ENCODE results near the gene LRRC4C. TPM values are rescaled to one million over a fixed set of nuclear protein-coding genes. Genes with fewer than 3 reads are reported as not detected.
A peak's percentile ranks its signal among the peaks of the same experiment; 100 is the strongest.

LRRC4C gene
- total and polyA plus RNA-seq, 2 experiments from 2014 or later = 0.35 to 1.1 TPM

DNA sequence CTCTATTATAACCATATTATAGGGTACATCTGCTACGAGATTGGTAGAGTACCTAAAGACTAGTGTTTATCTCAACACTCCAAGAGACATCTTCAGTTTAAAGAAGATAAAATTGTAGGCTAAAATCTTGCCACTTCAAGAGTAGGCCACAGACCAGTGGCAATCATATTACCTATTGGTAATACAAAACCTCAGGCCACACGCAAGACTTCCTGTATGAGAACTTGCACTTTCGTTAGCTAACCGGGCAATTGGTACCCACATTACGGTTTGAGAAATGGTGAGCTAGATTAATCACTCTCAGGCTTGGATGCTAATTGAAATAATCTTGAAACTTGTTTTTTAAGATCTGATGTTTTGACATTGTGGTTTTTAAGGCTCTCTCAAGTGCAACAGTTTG lies 772.7 kb downstream of the LRRC4C start (continued):
- TF ChIP-seq, protein P1, sequence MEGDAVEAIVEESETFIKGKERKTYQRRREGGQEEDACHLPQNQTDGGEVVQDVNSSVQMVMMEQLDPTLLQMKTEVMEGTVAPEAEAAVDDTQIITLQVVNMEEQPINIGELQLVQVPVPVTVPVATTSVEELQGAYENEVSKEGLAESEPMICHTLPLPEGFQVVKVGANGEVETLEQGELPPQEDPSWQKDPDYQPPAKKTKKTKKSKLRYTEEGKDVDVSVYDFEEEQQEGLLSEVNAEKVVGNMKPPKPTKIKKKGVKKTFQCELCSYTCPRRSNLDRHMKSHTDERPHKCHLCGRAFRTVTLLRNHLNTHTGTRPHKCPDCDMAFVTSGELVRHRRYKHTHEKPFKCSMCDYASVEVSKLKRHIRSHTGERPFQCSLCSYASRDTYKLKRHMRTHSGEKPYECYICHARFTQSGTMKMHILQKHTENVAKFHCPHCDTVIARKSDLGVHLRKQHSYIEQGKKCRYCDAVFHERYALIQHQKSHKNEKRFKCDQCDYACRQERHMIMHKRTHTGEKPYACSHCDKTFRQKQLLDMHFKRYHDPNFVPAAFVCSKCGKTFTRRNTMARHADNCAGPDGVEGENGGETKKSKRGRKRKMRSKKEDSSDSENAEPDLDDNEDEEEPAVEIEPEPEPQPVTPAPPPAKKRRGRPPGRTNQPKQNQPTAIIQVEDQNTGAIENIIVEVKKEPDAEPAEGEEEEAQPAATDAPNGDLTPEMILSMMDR (conservative IDR thresholded peaks at IDR 0.05; ENCODE audit: low read depth in 2 of 2) = no peak
- TF ChIP-seq ZNF114 (CRISPR knock-in tag; IDR thresholded peaks at IDR 0.05) (no peak), EZH2phosphoT487 (IDR thresholded peaks at IDR 0.05; ENCODE audit: unreplicated experiment) (no peak), JUNB (IDR thresholded peaks at IDR 0.05; ENCODE audit: unreplicated experiment) (no peak), CREB1 (CRISPR knock-in tag; IDR thresholded peaks at IDR 0.05; ENCODE audit: low read depth) (no peak), POLR2AphosphoS5 (IDR thresholded peaks at IDR 0.05; ENCODE audit: low read depth) (no peak)

- no peak overlapping the region for H3K4me3 ChIP-seq
- no peaks in the 10 kb centered on the region for H3K36me3 ChIP-seq (ENCODE audit: insufficient read depth)
- Mint-ChIP-seq H3K27ac (no peak overlapping the region), H3K9me3 (peaks cover 26% of the 10 kb centered on the region; the same call in 2 of the 3 replicates), H3K27me3 (ENCODE audit: insufficient read depth, low read depth, poor library complexity) (no peaks in the 10 kb centered on the region), H3K4me3 (no peak overlapping the region), H3K36me3 (ENCODE audit: low read depth) (peaks cover 23% of the 10 kb centered on the region), H3K4me1 (peaks cover 16% of the 10 kb centered on the region)
- peaks cover 18% of the 10 kb centered on the region; the same call in 1 of the 2 replicates for H3K4me1 ChIP-seq (ENCODE audit: insufficient read depth)
- no peaks in the 10 kb centered on the region for H4K20me1 ChIP-seq (replicated peaks; ENCODE audit: insufficient read depth)
- H3K9me2 ChIP-seq (ENCODE audit: insufficient read depth) = peaks cover 18% of the 10 kb centered on the region
- no peaks in the 10 kb centered on the region for H3F3A ChIP-seq (replicated peaks; ENCODE audit: low read depth)
- no peak for ATAC-seq
- TF ChIP-seq ZNF331 (CRISPR knock-in tag; IDR thresholded peaks at IDR 0.05; ENCODE audit: low read depth) (no peak), ZNF114 (CRISPR knock-in tag; IDR thresholded peaks at IDR 0.05) (no peak), REST (IDR thresholded peaks at IDR 0.05; ENCODE audit: unreplicated experiment) (no peak)
- TF ChIP-seq, protein P1 (conservative IDR thresholded peaks at IDR 0.05; ENCODE audit: low read depth in 2 of 2) = peak; percentile 33 to 60; a peak in 3 of 4 replicates
- no peak overlapping the region for H2AFZ ChIP-seq
- H3K4me2 ChIP-seq = no peak overlapping the region
- no peaks in the 10 kb centered on the region for H3K79me2 ChIP-seq (replicated peaks; ENCODE audit: insufficient read depth)
- H3K27me3 ChIP-seq (ENCODE audit: insufficient read depth) = no peaks in the 10 kb centered on the region
- peak; percentile 27 for DNase-seq (ENCODE audit: low spot score)
- no peak overlapping the region for H3K27ac ChIP-seq (ENCODE audit: low read depth)
Observed at GRCh38 chr11:40683010-40683409, 776.4 kb downstream of the LRRC4C start.

All from GM23338 (cell line).